Upper lobe of right lung (tissue), 1 donor: ENCODE data around the gene CBX7. TPM values are rescaled to one million over a fixed set of nuclear protein-coding genes. Genes with fewer than 3 reads are reported as not detected.

Source experiments
- ATAC-seq: fragments of 200-7000 bp; cut with Tn5 transposase; one replicate; pipeline ENCODE4 v1.9.1; 2020; ENCODE audit warnings: mild to moderate bottlenecking, moderate library complexity
- DNase-seq: peaks from one replicate; pipeline ENCODE4 v3.0.0-alpha.2; 2020
- H3K27ac ChIP-seq: fragments of 200-600 bp; one replicate; pipeline ENCODE4 v1.8.0; 2022
- H3K27me3 ChIP-seq: fragments of 200-600 bp; one replicate; pipeline ENCODE4 v1.8.0; 2022; ENCODE audit warnings: mild to moderate bottlenecking
- H3K36me3 ChIP-seq: fragments of 200-600 bp; one replicate; pipeline ENCODE4 v1.8.0; 2022
- H3K4me1 ChIP-seq: fragments of 200-600 bp; one replicate; pipeline ENCODE4 v1.8.0; 2022
- H3K4me3 ChIP-seq: fragments of 200-600 bp; one replicate; pipeline ENCODE4 v1.8.0; 2022; ENCODE audit warnings: mild to moderate bottlenecking
- H3K9me3 ChIP-seq: fragments of 200-600 bp; one replicate; pipeline ENCODE4 v1.8.0; 2022
- CTCF ChIP-seq: fragments of 200-600 bp; IDR thresholded peaks from one replicate; pipeline ENCODE4 v1.8.0; 2022; ENCODE audit warnings: antibody characterized with exemption
- intact Hi-C: fragments of 100-400 bp; cut with DNase I; formaldehyde crosslinking; loops from one replicate; pipeline ENCODE4 v1.11.0; 2022
- total RNA-seq: library from RNA; stranded (reverse); fragmentation: NEBNext Ultra II Directional; extraction: Animal tissue kit (Norgen Biotek cat#: 25700); gene quantifications from one replicate; pipeline ENCODE4 v1.2.1, GENCODE V29; 2021
- donor health status: DM: no; HTN: yes; CAD: no; lungs with severe emphysema.

The CBX7 gene
- total RNA-seq, 1 donor from 2014 or later: 62.7 TPM

GRCh38 chr22:39087098-39087497 lies 65.4 kb downstream of the CBX7 start:
- H3K27ac ChIP-seq: no peak overlapping the region
- H3K4me3 ChIP-seq: no peak overlapping the region
- H3K27me3 ChIP-seq: no peaks in the 10 kb centered on the region
- H3K9me3 ChIP-seq: no peaks in the 10 kb centered on the region
- no peaks in the 10 kb centered on the region for H3K36me3 ChIP-seq
- no peak for ATAC-seq
- intact Hi-C loops: no loop called here
- H3K4me1 ChIP-seq: no peaks in the 10 kb centered on the region
- no peak for TF ChIP-seq CTCF
- no peak for DNase-seq

GRCh38 chr22:39084666-39085065 lies 67.8 kb downstream of the CBX7 start:
- Histone ChIP-seq H3K36me3 (no peaks in the 10 kb centered on the region), H3K4me3 (no peak overlapping the region), H3K27me3 (no peaks in the 10 kb centered on the region), H3K27ac (no peak overlapping the region), H3K4me1 (no peaks in the 10 kb centered on the region), H3K9me3 (no peaks in the 10 kb centered on the region)
- no peak for TF ChIP-seq CTCF
- intact Hi-C loops: no loop called here
- ATAC-seq (no peak), DNase-seq (no peak)

- ATAC-seq: no peak
- intact Hi-C loops: no loop called here
Observed at GRCh38 chr22:39083212-39084165, 69.0 kb downstream of the CBX7 start.

GRCh38 chr22:39081598-39081997 lies 70.9 kb downstream of the CBX7 start:
- intact Hi-C loops: no loop called here
- no peaks in the 10 kb centered on the region for H3K36me3 ChIP-seq
- H3K9me3 ChIP-seq: no peaks in the 10 kb centered on the region
- no peak for ATAC-seq
- H3K4me3 ChIP-seq: no peak overlapping the region
- H3K27me3 ChIP-seq: no peaks in the 10 kb centered on the region
- no peak overlapping the region for H3K27ac ChIP-seq
- TF ChIP-seq CTCF: no peak
- no peak for DNase-seq
- H3K4me1 ChIP-seq: peaks cover 11% of the 10 kb centered on the region

More at GRCh38 chr22:39083212-39084165, 69.0 kb downstream of the CBX7 start:
- H3K4me3 ChIP-seq: no peak overlapping the region
- no peaks in the 10 kb centered on the region for H3K27me3 ChIP-seq
- DNase-seq: no peak
- no peaks in the 10 kb centered on the region for H3K36me3 ChIP-seq
- peaks cover under 1% of the 10 kb centered on the region for H3K4me1 ChIP-seq
- H3K27ac ChIP-seq: no peak overlapping the region
- no peaks in the 10 kb centered on the region for H3K9me3 ChIP-seq
- no peak for TF ChIP-seq CTCF

- DNase-seq (no peak), ATAC-seq (no peak)
- no peaks in the 10 kb centered on the region for H3K9me3 ChIP-seq
- no peak overlapping the region for H3K4me3 ChIP-seq
- no peaks in the 10 kb centered on the region for H3K27me3 ChIP-seq
- intact Hi-C loops: no loop called here
- H3K4me1 ChIP-seq: peaks cover 11% of the 10 kb centered on the region
- no peak for TF ChIP-seq CTCF
- no peak overlapping the region for H3K27ac ChIP-seq
- H3K36me3 ChIP-seq: no peaks in the 10 kb centered on the region
Observed at GRCh38 chr22:39081016-39081415, 71.5 kb downstream of the CBX7 start.

Other genes with a start within 250 kb of the CBX7 start
- gene APOBEC3A, start 195.1 kb downstream of the CBX7 start, total RNA-seq: 9.0 TPM
- 0.52 TPM for gene APOBEC3B, start 170.3 kb downstream of the CBX7 start, total RNA-seq
- 25.3 TPM for gene APOBEC3C, start 138.4 kb downstream of the CBX7 start, total RNA-seq
- gene APOBEC3D, start 131.6 kb downstream of the CBX7 start, total RNA-seq: 3.3 TPM
- 9.0 TPM for gene APOBEC3F, start 111.8 kb downstream of the CBX7 start, total RNA-seq
- gene APOBEC3G, start 75.4 kb downstream of the CBX7 start, total RNA-seq: 16.1 TPM
- 0.84 TPM for gene APOBEC3H, start 55.4 kb downstream of the CBX7 start, total RNA-seq
- 29.8 TPM for gene PDGFB, start 92.3 kb upstream of the CBX7 start, total RNA-seq
- 1,573 TPM for gene RPL3, start 166.9 kb upstream of the CBX7 start, total RNA-seq
- 14.0 TPM for gene SYNGR1, start 197.3 kb upstream of the CBX7 start, total RNA-seq
- gene TAB1, start 247.1 kb upstream of the CBX7 start, total RNA-seq: 31.0 TPM